ENCODE measurements around the gene P2RY12.

The P2RY12 gene

GRCh38 chr3:151330899-151331298, 53.7 kb downstream of the P2RY12 start:
- no peak for DNase-seq

- DNase-seq = no peak
Observed at GRCh38 chr3:151330379-151330778, 54.2 kb downstream of the P2RY12 start.

GRCh38 chr3:151329363-151329762, 55.2 kb downstream of the P2RY12 start, which contains the start of gene P2RY13:
TSS of gene P2RY13 (minus strand) at chr3:151329549. CDS start at chr3:151329528, 21 bp downstream.
- no peak for DNase-seq

- DNase-seq = peak; percentile 26
Observed at GRCh38 chr3:151328298-151328995, 56.1 kb downstream of the P2RY12 start.

- DNase-seq = no peak
Observed at GRCh38 chr3:151327571-151328198, 56.9 kb downstream of the P2RY12 start.

GRCh38 chr3:151322511-151322910, 62.0 kb downstream of the P2RY12 start:
- no peak for DNase-seq

- DNase-seq = no peak
Observed at GRCh38 chr3:151321526-151321925, 63.0 kb downstream of the P2RY12 start.

GRCh38 chr3:151320131-151320530, 64.4 kb downstream of the P2RY12 start:
- no peak for DNase-seq

GRCh38 chr3:151319628-151320027, 64.9 kb downstream of the P2RY12 start:
- DNase-seq = no peak

GRCh38 chr3:151318991-151319390, 65.6 kb downstream of the P2RY12 start:
- DNase-seq = no peak

- DNase-seq = no peak
Observed at GRCh38 chr3:151318313-151318712, 66.2 kb downstream of the P2RY12 start.

GRCh38 chr3:151316267-151316991, 68.1 kb downstream of the P2RY12 start, which contains the start of gene GPR87:
TSS of gene GPR87 (minus strand) at chr3:151316820. CDS start at chr3:151300100, 16,720 bp downstream.
- DNase-seq = peak; percentile 59

GRCh38 chr3:151315846-151316245, 68.7 kb downstream of the P2RY12 start:
- no peak for DNase-seq

- DNase-seq = no peak
Observed at GRCh38 chr3:151315136-151315535, 69.4 kb downstream of the P2RY12 start.

GRCh38 chr3:151314593-151314992, 70.0 kb downstream of the P2RY12 start:
- DNase-seq = no peak

GRCh38 chr3:151314137-151314536, 70.4 kb downstream of the P2RY12 start:
- DNase-seq = no peak

- no peak for DNase-seq
Observed at GRCh38 chr3:151312972-151313371, 71.6 kb downstream of the P2RY12 start.

- no peak for DNase-seq
Observed at GRCh38 chr3:151309566-151309965, 75.0 kb downstream of the P2RY12 start.

- no peak for DNase-seq
Observed at GRCh38 chr3:151307583-151308488, 76.7 kb downstream of the P2RY12 start.

GRCh38 chr3:151307131-151307530, 77.4 kb downstream of the P2RY12 start:
- DNase-seq = no peak

- no peak for DNase-seq
Observed at GRCh38 chr3:151306168-151306810, 78.3 kb downstream of the P2RY12 start.

GRCh38 chr3:151305775-151306151, 78.8 kb downstream of the P2RY12 start:
- no peak for DNase-seq

Data from stimulated activated CD4-positive, alpha-beta T cell treated with anti-CD3 and anti-CD28 coated beads, Interleukin-1b, Interleukin-23, amount 100 ng/mL, for 48 hours (primary cell).